ENCODE results near the gene OSBPL2. TPM values are rescaled to one million over a fixed set of nuclear protein-coding genes. Genes with fewer than 3 reads are reported as not detected.

OSBPL2 gene
- total RNA-seq, 2 experiments from 2014 or later: 52.8 to 54.4 TPM

DNA sequence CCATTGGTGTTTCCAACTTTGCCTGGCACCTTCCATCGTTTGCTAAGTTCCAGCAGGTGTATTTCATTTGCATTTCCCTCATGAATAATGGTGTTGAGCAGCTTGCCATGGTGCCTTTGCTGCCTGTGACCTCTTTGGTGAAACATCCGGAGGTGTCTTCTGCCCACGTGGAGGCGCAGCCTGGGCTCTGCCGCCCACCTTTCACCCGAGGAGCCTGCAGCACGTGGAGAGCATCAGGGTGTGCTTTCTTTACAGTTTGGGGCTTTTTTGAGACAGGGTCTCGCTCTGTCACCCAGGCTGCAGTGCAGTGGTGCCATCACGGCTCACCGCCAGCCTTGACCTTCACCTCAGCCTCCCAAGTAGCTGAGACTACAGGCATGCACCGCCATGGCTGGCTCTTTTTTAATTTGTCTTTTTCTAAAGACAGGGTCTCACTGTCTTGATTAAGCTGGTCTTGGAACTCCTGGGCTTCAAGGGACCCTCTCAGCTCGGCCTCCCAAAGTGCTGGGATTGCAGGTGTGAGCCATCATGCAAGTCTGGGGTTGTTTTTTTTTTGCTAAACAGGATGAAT lies 61.4 kb downstream of the OSBPL2 start:
- ChIA-PET CTCF (interaction anchor here (2.3 kb wide), 1 partner anchor 83 kb away, joined by 8 read pairs; no protein-coding TSS in a partner anchor), POLR2A (no interaction called here)
- TF ChIP-seq, protein P1, sequence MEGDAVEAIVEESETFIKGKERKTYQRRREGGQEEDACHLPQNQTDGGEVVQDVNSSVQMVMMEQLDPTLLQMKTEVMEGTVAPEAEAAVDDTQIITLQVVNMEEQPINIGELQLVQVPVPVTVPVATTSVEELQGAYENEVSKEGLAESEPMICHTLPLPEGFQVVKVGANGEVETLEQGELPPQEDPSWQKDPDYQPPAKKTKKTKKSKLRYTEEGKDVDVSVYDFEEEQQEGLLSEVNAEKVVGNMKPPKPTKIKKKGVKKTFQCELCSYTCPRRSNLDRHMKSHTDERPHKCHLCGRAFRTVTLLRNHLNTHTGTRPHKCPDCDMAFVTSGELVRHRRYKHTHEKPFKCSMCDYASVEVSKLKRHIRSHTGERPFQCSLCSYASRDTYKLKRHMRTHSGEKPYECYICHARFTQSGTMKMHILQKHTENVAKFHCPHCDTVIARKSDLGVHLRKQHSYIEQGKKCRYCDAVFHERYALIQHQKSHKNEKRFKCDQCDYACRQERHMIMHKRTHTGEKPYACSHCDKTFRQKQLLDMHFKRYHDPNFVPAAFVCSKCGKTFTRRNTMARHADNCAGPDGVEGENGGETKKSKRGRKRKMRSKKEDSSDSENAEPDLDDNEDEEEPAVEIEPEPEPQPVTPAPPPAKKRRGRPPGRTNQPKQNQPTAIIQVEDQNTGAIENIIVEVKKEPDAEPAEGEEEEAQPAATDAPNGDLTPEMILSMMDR (IDR thresholded peaks at IDR 0.05): no peak
- Mint-ChIP-seq H3K4me3 (no peak overlapping the region), H3K27me3 (no peaks in the 10 kb centered on the region), H3K9me3 (no peaks in the 10 kb centered on the region), H3K27ac (no peak overlapping the region), H3K4me1 (ENCODE audit: low read depth) (peaks cover 19% of the 10 kb centered on the region), H3K36me3 (ENCODE audit: low read depth) (peaks cover 26% of the 10 kb centered on the region)
- DNase-seq: no peak
- intact Hi-C loops (cut with DNase I, micrococcal nuclease): loop anchor here (5.0 kb wide), 3 partner anchors 68 to 508 kb away; partner anchors contain the start of gene LAMA5 (in 1 of the 2)
- peaks cover 17% of the 10 kb centered on the region for H3K36me3 ChIP-seq (ENCODE audit: insufficient read depth, low read length)
- ATAC-seq (ENCODE audit: poor library complexity): no peak
- no peaks in the 10 kb centered on the region for H3K27me3 ChIP-seq (ENCODE audit: control insufficient read depth in 1 of 2, insufficient read depth in 2 of 2, low read length in 2 of 2)
- H3K27ac ChIP-seq (ENCODE audit: low read depth in 1 of 2, low read length in 2 of 2): no peak overlapping the region
- peaks cover 28% of the 10 kb centered on the region for H3K4me1 ChIP-seq (ENCODE audit: insufficient read depth, low read length)
- H3K9me3 ChIP-seq (ENCODE audit: control insufficient read depth in 1 of 2, insufficient read depth in 1 of 2, low read length in 2 of 2): no peaks in the 10 kb centered on the region
- no peak overlapping the region for H3K4me3 ChIP-seq (ENCODE audit: low read length)

DNA sequence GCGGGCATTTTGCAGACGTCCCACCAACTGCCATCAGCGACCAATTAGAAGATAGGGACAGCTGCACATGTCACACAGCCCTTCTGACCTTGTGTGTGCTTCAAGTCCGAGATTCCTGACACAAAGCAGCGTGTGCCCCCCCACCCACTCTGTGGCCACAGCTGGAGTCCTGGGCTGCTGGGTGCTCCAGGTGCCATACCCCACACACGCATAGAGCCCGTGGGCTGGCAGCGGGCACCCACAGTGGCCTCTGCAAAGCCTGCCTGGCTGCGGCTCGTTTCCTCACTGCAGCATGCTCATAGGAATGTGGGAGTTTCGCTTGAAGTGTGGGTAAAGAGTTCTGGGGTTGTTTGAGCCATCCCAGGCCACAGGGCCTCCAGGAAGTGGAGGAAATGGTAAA lies 62.0 kb downstream of the OSBPL2 start:
- no peaks in the 10 kb centered on the region for H3K9me3 ChIP-seq (ENCODE audit: control insufficient read depth in 1 of 2, insufficient read depth in 1 of 2, low read length in 2 of 2)
- H3K36me3 Mint-ChIP-seq (ENCODE audit: low read depth): peaks cover 27% of the 10 kb centered on the region
- no peak for ATAC-seq (ENCODE audit: poor library complexity)
- no peaks in the 10 kb centered on the region for H3K27me3 Mint-ChIP-seq
- TF ChIP-seq, protein P1 (IDR thresholded peaks at IDR 0.05): no peak
- intact Hi-C loops (cut with DNase I, micrococcal nuclease): loop anchor here (5.0 kb wide), 3 partner anchors 67 to 507 kb away; partner anchors contain the start of gene LAMA5 (in 1 of the 2)
- ChIA-PET CTCF (interaction anchor here (2.3 kb wide), 1 partner anchor 82 kb away, joined by 8 read pairs; no protein-coding TSS in a partner anchor), POLR2A (no interaction called here)
- peak in 1 of 14 experiments; percentile 26 for DNase-seq
- peaks cover 34% of the 10 kb centered on the region for H3K4me1 ChIP-seq (ENCODE audit: insufficient read depth, low read length)
- H3K27me3 ChIP-seq (ENCODE audit: control insufficient read depth in 1 of 2, insufficient read depth in 2 of 2, low read length in 2 of 2): no peaks in the 10 kb centered on the region
- peaks cover 19% of the 10 kb centered on the region for H3K36me3 ChIP-seq (ENCODE audit: insufficient read depth, low read length)
- H3K4me3 ChIP-seq (ENCODE audit: low read length): no peak overlapping the region
- H3K4me3 Mint-ChIP-seq: no peak overlapping the region
- no peak overlapping the region for H3K27ac Mint-ChIP-seq
- H3K27ac ChIP-seq (ENCODE audit: low read depth in 1 of 2, low read length in 2 of 2): no peak overlapping the region
- peaks cover 23% of the 10 kb centered on the region for H3K4me1 Mint-ChIP-seq (ENCODE audit: low read depth)
- H3K9me3 Mint-ChIP-seq: no peaks in the 10 kb centered on the region

DNA sequence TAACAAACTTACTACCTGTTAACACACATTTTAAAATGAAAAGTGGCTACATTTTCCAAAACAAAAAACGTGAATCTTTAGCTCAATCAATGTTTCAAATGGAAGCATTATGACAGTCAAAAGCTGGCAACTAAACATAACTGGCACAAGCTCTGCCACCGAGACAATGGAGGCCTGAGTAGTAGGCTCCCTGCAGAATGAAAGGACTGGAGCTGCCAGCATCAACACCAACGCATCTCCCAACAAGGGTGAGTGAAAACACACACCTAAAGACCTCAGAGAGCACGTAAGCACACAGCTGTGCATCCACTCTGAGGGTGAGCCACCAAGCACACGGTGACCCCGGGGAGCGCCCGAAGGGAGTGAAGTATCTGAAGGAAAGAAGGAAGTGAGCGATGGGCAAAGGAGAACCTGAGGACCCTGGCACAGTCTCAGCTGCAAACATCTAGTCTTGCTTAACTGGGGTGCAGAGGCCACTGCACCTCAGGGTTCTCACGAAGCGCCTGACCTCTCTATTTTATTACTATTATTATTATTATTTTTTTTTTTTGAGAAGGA lies 62.9 kb downstream of the OSBPL2 start:
- no peak overlapping the region for H3K27ac ChIP-seq (ENCODE audit: low read depth in 1 of 2, low read length in 2 of 2)
- intact Hi-C loops (cut with DNase I, micrococcal nuclease): loop anchor here (5.0 kb wide), 3 partner anchors 66 to 506 kb away; partner anchors contain the start of gene LAMA5 (in 1 of the 2)
- ChIA-PET POLR2A (no interaction called here), CTCF (interaction anchor here (2.3 kb wide), 1 partner anchor 81 kb away, joined by 8 read pairs; no protein-coding TSS in a partner anchor)
- Mint-ChIP-seq H3K36me3 (ENCODE audit: low read depth) (peaks cover 31% of the 10 kb centered on the region), H3K4me3 (peak overlapping the region; percentile 73), H3K9me3 (no peaks in the 10 kb centered on the region), H3K4me1 (ENCODE audit: low read depth) (peaks cover 26% of the 10 kb centered on the region), H3K27me3 (no peaks in the 10 kb centered on the region), H3K27ac (peak overlapping the region; percentile 96)
- ATAC-seq (ENCODE audit: poor library complexity) (no peak), DNase-seq (peak in 1 of 14 experiments; percentile 33)
- no peaks in the 10 kb centered on the region for H3K27me3 ChIP-seq (ENCODE audit: control insufficient read depth in 1 of 2, insufficient read depth in 2 of 2, low read length in 2 of 2)
- H3K36me3 ChIP-seq (ENCODE audit: insufficient read depth, low read length): peaks cover 22% of the 10 kb centered on the region
- H3K4me1 ChIP-seq (ENCODE audit: insufficient read depth, low read length): peaks cover 43% of the 10 kb centered on the region
- H3K9me3 ChIP-seq (ENCODE audit: control insufficient read depth in 1 of 2, insufficient read depth in 1 of 2, low read length in 2 of 2): no peaks in the 10 kb centered on the region
- TF ChIP-seq, protein P1 (IDR thresholded peaks at IDR 0.05): no peak
- H3K4me3 ChIP-seq (ENCODE audit: low read length): no peak overlapping the region
